HG03378 (cell line): ENCODE measurements around the gene ZNF366.

Source experiments
- ATAC-seq: cut with Tn5 transposase; IDR thresholded peaks from one replicate; pipeline ENCODE4 v1.9.1; 2021; ENCODE audit warnings: mild to moderate bottlenecking, moderate library complexity; ENCODE audit not compliant: unreplicated experiment

Gene ZNF366

GRCh38 chr5:72519111-72519510 is 11.9 kb upstream of the ZNF366 start:
- ATAC-seq: no peak

- ATAC-seq: no peak
Measured at GRCh38 chr5:72518001-72518683, 10.9 kb upstream of the ZNF366 start.

GRCh38 chr5:72516916-72517315 is 9.7 kb upstream of the ZNF366 start:
- ATAC-seq: no peak

- no peak for ATAC-seq
Measured at GRCh38 chr5:72515211-72515610, 8.0 kb upstream of the ZNF366 start.

GRCh38 chr5:72512593-72512860 is 5.3 kb upstream of the ZNF366 start:
- no peak for ATAC-seq

- ATAC-seq: no peak
Measured at GRCh38 chr5:72511774-72512592, 4.8 kb upstream of the ZNF366 start.

- ATAC-seq: no peak
Measured at GRCh38 chr5:72511366-72511765, 4.2 kb upstream of the ZNF366 start.

GRCh38 chr5:72510610-72511181 is 3.5 kb upstream of the ZNF366 start:
- no peak for ATAC-seq

GRCh38 chr5:72509401-72509800 is 2.2 kb upstream of the ZNF366 start:
- no peak for ATAC-seq

- ATAC-seq: peak; percentile 93
Measured at GRCh38 chr5:72508241-72509170, 1.3 kb upstream of the ZNF366 start.

GRCh38 chr5:72507907-72508238 is 663 bp upstream of the ZNF366 start:
- ATAC-seq: no peak

GRCh38 chr5:72506158-72506549 is 1.1 kb downstream of the ZNF366 start:
- ATAC-seq: no peak

GRCh38 chr5:72505539-72506157 is 1.6 kb downstream of the ZNF366 start:
- ATAC-seq: no peak

GRCh38 chr5:72505016-72505415 is 2.2 kb downstream of the ZNF366 start:
- ATAC-seq: no peak

- no peak for ATAC-seq
Measured at GRCh38 chr5:72503888-72504491, 3.2 kb downstream of the ZNF366 start.

GRCh38 chr5:72501488-72501887 is 5.7 kb downstream of the ZNF366 start:
- no peak for ATAC-seq

- no peak for ATAC-seq
Measured at GRCh38 chr5:72499730-72500129, 7.5 kb downstream of the ZNF366 start.

- no peak for ATAC-seq
Measured at GRCh38 chr5:72499090-72499489, 8.1 kb downstream of the ZNF366 start.

GRCh38 chr5:72498284-72498683 is 8.9 kb downstream of the ZNF366 start:
- ATAC-seq: no peak

- no peak for ATAC-seq
Measured at GRCh38 chr5:72497823-72498222, 9.4 kb downstream of the ZNF366 start.

- no peak for ATAC-seq
Measured at GRCh38 chr5:72495410-72495809, 11.8 kb downstream of the ZNF366 start.
